Liver (tissue), 9 donors: Measurements from ENCODE around the gene FOXO1. TPM values are rescaled to one million over a fixed set of nuclear protein-coding genes. Genes with fewer than 3 reads are reported as not detected.

Experiments used
- DNase-seq: peaks from one replicate; pipeline ENCODE4 v3.0.0-alpha.2; 2017; ENCODE audit warnings: low spot score
- H3K27ac ChIP-seq, 2 donors: one replicate each; pipeline ENCODE4 v1.7.0; 2013; ENCODE audit warnings: inconsistent platforms in 2 of 2, low read length in 2 of 2, control low read depth in 1 of 2, low read depth in 1 of 2, mild to moderate bottlenecking in 1 of 2
- H3K27me3 ChIP-seq, 4 donors: one replicate each; pipeline versions ENCODE4 v1.6.1 to v1.7.0; 2013; ENCODE audit warnings: low read length in 3 of 4, inconsistent platforms in 1 of 4, mild to moderate bottlenecking in 1 of 4, moderate library complexity in 1 of 4; ENCODE audit not compliant: control insufficient read depth in 4 of 4, insufficient read depth in 4 of 4
- H3K36me3 ChIP-seq, 4 donors: one replicate each; pipeline versions ENCODE4 v1.6.1 to v1.7.0; 2013; ENCODE audit warnings: low read length in 3 of 4, mild to moderate bottlenecking in 3 of 4, low read depth in 1 of 4, moderate library complexity in 1 of 4; ENCODE audit not compliant: control insufficient read depth in 4 of 4, insufficient read depth in 3 of 4
- H3K4me1 ChIP-seq, 4 donors: one replicate each; pipeline versions ENCODE4 v1.6.1 to v1.7.0; 2013; ENCODE audit warnings: low read length in 3 of 4, mild to moderate bottlenecking in 3 of 4, moderate library complexity in 1 of 4; ENCODE audit not compliant: control insufficient read depth in 4 of 4, insufficient read depth in 4 of 4
- H3K4me3 ChIP-seq, 3 donors: one replicate each; pipeline versions ENCODE4 v1.6.1 to v1.7.0; 2013; ENCODE audit warnings: low read length in 3 of 3, control low read depth in 1 of 3, low read depth in 1 of 3, mild to moderate bottlenecking in 1 of 3
- H3K9ac ChIP-seq, 2 donors: one replicate each; pipeline ENCODE4 v1.7.0; 2013; ENCODE audit warnings: low read length in 2 of 2, mild to moderate bottlenecking in 2 of 2, moderate library complexity in 2 of 2, control low read depth in 1 of 2, low read depth in 1 of 2
- H3K9me3 ChIP-seq, 4 donors: one replicate each; pipeline versions ENCODE4 v1.6.1 to v1.7.0; 2013; ENCODE audit warnings: low read length in 3 of 4; ENCODE audit not compliant: control insufficient read depth in 4 of 4
- ATF3 ChIP-seq: IDR thresholded peaks from 2 replicates; pipeline ENCODE4 v1.6.1; 2016; ENCODE audit warnings: antibody characterized with exemption
- CTCF ChIP-seq: fragments of 150-350 bp; IDR thresholded peaks from 2 replicates; pipeline ENCODE4 v1.5.1; 2017; ENCODE audit warnings: improper control_type of control experiment, low read depth, low read length; ENCODE audit not compliant: missing input control
- FOXA1 ChIP-seq: IDR thresholded peaks from 2 replicates; pipeline ENCODE4 v1.6.1; 2016; ENCODE audit warnings: antibody characterized with exemption
- FOXA2 ChIP-seq: IDR thresholded peaks from 2 replicates; pipeline ENCODE4 v1.6.1; 2016; ENCODE audit warnings: antibody characterized with exemption
- GABPA ChIP-seq, 2 donors: IDR thresholded peaks in 1 of 2; conservative IDR thresholded peaks in 1 of 2; 2 replicates each; pipeline ENCODE4 v1.6.1; 2016; ENCODE audit warnings: antibody characterized with exemption in 2 of 2, mild to moderate bottlenecking in 1 of 2, moderate library complexity in 1 of 2
- HNF4A ChIP-seq, 2 donors: conservative IDR thresholded peaks; 2 replicates each; pipeline ENCODE4 v1.6.1; 2016; ENCODE audit warnings: antibody characterized with exemption in 2 of 2, mild to moderate bottlenecking in 2 of 2
- JUND ChIP-seq, 2 donors: IDR thresholded peaks; 2 replicates each; pipeline ENCODE4 v1.6.1; 2016; ENCODE audit warnings: antibody characterized with exemption in 2 of 2
- MAX ChIP-seq: IDR thresholded peaks from 2 replicates; pipeline ENCODE4 v1.6.1; 2016; ENCODE audit warnings: antibody characterized with exemption
- NR2F2 ChIP-seq: IDR thresholded peaks from 2 replicates; pipeline ENCODE4 v1.6.1; 2016; ENCODE audit warnings: antibody characterized with exemption
- RAD21 ChIP-seq, 2 donors: IDR thresholded peaks; 2 replicates each; pipeline ENCODE4 v1.6.1; 2016; ENCODE audit warnings: antibody characterized with exemption in 2 of 2, mild to moderate bottlenecking in 2 of 2
- REST ChIP-seq: IDR thresholded peaks from 2 replicates; pipeline ENCODE4 v1.6.1; 2016; ENCODE audit warnings: antibody characterized with exemption, mild to moderate bottlenecking
- RXRA ChIP-seq, 2 donors: IDR thresholded peaks; 2 replicates each; pipeline ENCODE4 v1.6.1; 2017 to 2018; ENCODE audit warnings: antibody characterized with exemption in 2 of 2, mild to moderate bottlenecking in 1 of 2
- SP1 ChIP-seq: IDR thresholded peaks from 2 replicates; pipeline ENCODE4 v1.6.1; 2018; ENCODE audit warnings: antibody characterized with exemption, mild to moderate bottlenecking
- TAF1 ChIP-seq: conservative IDR thresholded peaks from 2 replicates; pipeline ENCODE4 v1.6.1; 2016; ENCODE audit warnings: antibody characterized with exemption, mild to moderate bottlenecking
- YY1 ChIP-seq: IDR thresholded peaks from 2 replicates; pipeline ENCODE4 v1.6.1; 2016; ENCODE audit warnings: antibody characterized with exemption, mild to moderate bottlenecking
- ZBTB33 ChIP-seq: IDR thresholded peaks from 2 replicates; pipeline ENCODE4 v1.6.1; 2016; ENCODE audit warnings: antibody characterized with exemption
- WGBS: extraction: QIAGEN DNeasy Blood & Tissue Kit; methylation state at CpG from one replicate; pipeline ENCODE4 v1.1.7; 2013; 5-methylcytosine and 5-hydroxymethylcytosine counted together
- polyA plus RNA-seq, 2 donors: library from polyadenylated mRNA; stranded (reverse) in 1 of 2; unstranded in 1 of 2; fragments of 200-250 nt in 1 of 2; fragments of >200 nt in 1 of 2; fragmentation: Nextera tagmentation in 1 of 2; extraction: Ambion mirVana in 1 of 2; gene quantifications; one replicate each; pipeline versions ENCODE4 v1.2.1 to v1.2.3, GENCODE V29; 2013 to 2015
- total RNA-seq, 2 donors: library from RNA; depleted of rRNA; stranded (reverse); fragments of >200 nt; gene quantifications; one replicate each; pipeline ENCODE4 v1.2.3, GENCODE V29; 2014
- donor health status: healthy.
- donor health status: healthy.
- donor health status: healthy.
- donor health status: healthy.
- donor health status: healthy.

FOXO1 gene
- total and polyA plus RNA-seq, 4 donors = 5.4 to 23.6 (median 8.6) TPM

- TF ChIP-seq HNF4A (conservative IDR thresholded peaks at IDR 0.05) = no peak
- no peak for TF ChIP-seq YY1
- no peak for TF ChIP-seq RAD21 (IDR thresholded peaks at IDR 0.05)
- TF ChIP-seq RXRA (IDR thresholded peaks at IDR 0.05) = no peak
- TF ChIP-seq ZBTB33 = no peak
- no peak for TF ChIP-seq ATF3
- no peak for TF ChIP-seq NR2F2
- no peak for TF ChIP-seq MAX
- no peak for TF ChIP-seq GABPA (IDR thresholded peaks at IDR 0.05 in 1 of 2, conservative IDR thresholded peaks at IDR 0.05 in 1 of 2)
- TF ChIP-seq TAF1 = no peak
- no peak for TF ChIP-seq FOXA2
- no peak for TF ChIP-seq SP1
- TF ChIP-seq JUND (IDR thresholded peaks at IDR 0.05) = no peak
- TF ChIP-seq FOXA1 = no peak
- no peak for TF ChIP-seq REST
- no peak for TF ChIP-seq CTCF
- no peak overlapping the region for H3K27ac ChIP-seq
- DNase-seq = no peak
- H3K9me3 ChIP-seq = peaks cover 0 to 1% (median 0%) of the 10 kb centered on the region in 4 donors
- no peak overlapping the region for H3K9ac ChIP-seq
- WGBS = 82% methylated on average over 9 of the region's 9 CpGs
- H3K4me1 ChIP-seq = peaks cover 8 to 22% (median 13%) of the 10 kb centered on the region in 4 donors
- no peaks in the 10 kb centered on the region for H3K27me3 ChIP-seq
- no peak overlapping the region for H3K4me3 ChIP-seq
- no peaks in the 10 kb centered on the region for H3K36me3 ChIP-seq
Measured at GRCh38 chr13:40609972-40610726, 56.3 kb downstream of the FOXO1 start.
